Esophagus muscularis mucosa (tissue), 4 donors: ENCODE results near the gene ADAMTS2. TPM values are rescaled to one million over a fixed set of nuclear protein-coding genes. Genes with fewer than 3 reads are reported as not detected.

ENCODE experiments used
- DNase-seq: peaks from one replicate; pipeline ENCODE4 v3.0.0-alpha.2; 2017; ENCODE audit errors: extremely low spot score
- H3K27ac ChIP-seq, 4 donors: fragments of 200-600 bp; sonication (generic); replicated peaks in 1 of 4; 1 replicate in 3 of 4; 2 replicates in 1 of 4; pipeline ENCODE4 v1.5.1; 2016 to 2019; ENCODE audit warnings: mild to moderate bottlenecking in 1 of 4
- H3K27me3 ChIP-seq, 4 donors: fragments of 200-600 bp; sonication (generic); one replicate each; pipeline versions ENCODE4 v1.5.1 to v1.6.0; 2016 to 2019
- H3K36me3 ChIP-seq, 4 donors: fragments of 200-600 bp; sonication (generic); one replicate each; pipeline ENCODE4 v1.5.1; 2016 to 2019
- H3K4me1 ChIP-seq, 4 donors: fragments of 200-600 bp; sonication (generic); one replicate each; pipeline ENCODE4 v1.5.1; 2016 to 2019
- H3K4me3 ChIP-seq, 4 donors: fragments of 200-600 bp; sonication (generic); 1 replicate in 2 of 4; 2 replicates in 2 of 4; pipeline ENCODE4 v1.5.1; 2016 to 2019; ENCODE audit warnings: mild to moderate bottlenecking in 4 of 4, moderate library complexity in 1 of 4
- H3K9me3 ChIP-seq, 4 donors: fragments of 200-600 bp; sonication (generic); 1 replicate in 3 of 4; 2 replicates in 1 of 4; pipeline ENCODE4 v1.5.1; 2016 to 2019
- CTCF ChIP-seq, 3 experiments: fragments of 200-600 bp in 2 of 3; fragments of 450-650 bp in 1 of 3; sonication (generic) in 2 of 3; IDR thresholded peaks; one replicate each; pipeline ENCODE4 v1.5.1; 2017 to 2019; ENCODE audit warnings: antibody characterized with exemption in 3 of 3, mild to moderate bottlenecking in 2 of 3, moderate library complexity in 1 of 3
- EP300 ChIP-seq: sonication (generic); formaldehyde crosslinking; IDR thresholded peaks from one replicate; pipeline ENCODE4 v1.6.1; 2017; ENCODE audit warnings: antibody characterized with exemption
- POLR2A ChIP-seq: fragments of 450-650 bp; IDR thresholded peaks from one replicate; pipeline ENCODE4 v1.6.1; 2017; ENCODE audit warnings: antibody characterized with exemption, moderate library complexity, mild to moderate bottlenecking, low read depth
- POLR2AphosphoS5 ChIP-seq, 2 donors: sonication (generic); formaldehyde crosslinking; IDR thresholded peaks; one replicate each; pipeline ENCODE4 v1.6.1; 2017; ENCODE audit warnings: antibody characterized with exemption in 2 of 2
- WGBS: methylation state at CpG from one replicate; pipeline ENCODE4 v1.1.5; 2018; 5-methylcytosine and 5-hydroxymethylcytosine counted together
- intact Hi-C: fragments of 100-400 bp; cut with DNase I; formaldehyde crosslinking; loops from one replicate; pipeline ENCODE4 v1.15.1; 2023
- total RNA-seq, 4 donors: library from RNA; depleted of rRNA; stranded (reverse); fragments of >200 nt; gene quantifications; one replicate each; pipeline versions ENCODE4 v1.1.0 to v1.2.1, GENCODE V29; 2016

ADAMTS2 gene
- total RNA-seq, 4 donors from 2014 or later = 17.8 to 31.8 (median 21.4) TPM

GRCh38 chr5:179241175-179241574, 104.1 kb downstream of the ADAMTS2 start:
- H3K27ac ChIP-seq = peak overlapping the region in 1 of 4 donors; percentile 18
- no peaks in the 10 kb centered on the region for H3K9me3 ChIP-seq
- no peaks in the 10 kb centered on the region for H3K36me3 ChIP-seq
- WGBS = 80% methylated on average over 15 of the region's 15 CpGs
- TF ChIP-seq EP300 (no peak), POLR2A (no peak), CTCF (IDR thresholded peaks at IDR 0.05) (no peak), POLR2AphosphoS5 (IDR thresholded peaks at IDR 0.05) (no peak)
- no peak for DNase-seq
- peaks cover 0 to 24% (median 14%) of the 10 kb centered on the region in 4 donors for H3K4me1 ChIP-seq
- H3K27me3 ChIP-seq = no peaks in the 10 kb centered on the region
- intact Hi-C loops = no loop called here
- H3K4me3 ChIP-seq = no peak overlapping the region

- intact Hi-C loops = no loop called here
Measured at GRCh38 chr5:179240561-179240960, 104.7 kb downstream of the ADAMTS2 start.

GRCh38 chr5:179239256-179240135, 105.8 kb downstream of the ADAMTS2 start:
- TF ChIP-seq CTCF (IDR thresholded peaks at IDR 0.05) = no peak
- TF ChIP-seq POLR2AphosphoS5 (IDR thresholded peaks at IDR 0.05) = no peak
- no peak for TF ChIP-seq EP300
- no peak for TF ChIP-seq POLR2A
- 96% methylated on average over 23 of the region's 23 CpGs for WGBS
- intact Hi-C loops = no loop called here
- H3K4me3 ChIP-seq = no peak overlapping the region
- H3K27ac ChIP-seq = no peak overlapping the region
- H3K27me3 ChIP-seq = peaks cover 0 to under 1% (median 0%) of the 10 kb centered on the region in 4 donors
- no peak for DNase-seq
- no peaks in the 10 kb centered on the region for H3K36me3 ChIP-seq
- peaks cover 0 to 24% (median 14%) of the 10 kb centered on the region in 4 donors for H3K4me1 ChIP-seq
- no peaks in the 10 kb centered on the region for H3K9me3 ChIP-seq

More at GRCh38 chr5:179240561-179240960, 104.7 kb downstream of the ADAMTS2 start:
- WGBS = 94% methylated on average over 14 of the region's 14 CpGs
- no peak for DNase-seq
- TF ChIP-seq POLR2AphosphoS5 (IDR thresholded peaks at IDR 0.05) (no peak), POLR2A (no peak)
- Histone ChIP-seq H3K4me3 (no peak overlapping the region), H3K27me3 (no peaks in the 10 kb centered on the region), H3K4me1 (peaks cover 0 to 24% (median 14%) of the 10 kb centered on the region in 4 donors), H3K27ac (no peak overlapping the region), H3K36me3 (no peaks in the 10 kb centered on the region), H3K9me3 (no peaks in the 10 kb centered on the region)

GRCh38 chr5:179238628-179238970, 106.7 kb downstream of the ADAMTS2 start:
- intact Hi-C loops = no loop called here
- no peak for DNase-seq
- peaks cover 0 to 24% (median 14%) of the 10 kb centered on the region in 4 donors for H3K4me1 ChIP-seq
- TF ChIP-seq POLR2AphosphoS5 (IDR thresholded peaks at IDR 0.05) (no peak), POLR2A (no peak), CTCF (IDR thresholded peaks at IDR 0.05) (no peak), EP300 (no peak)
- H3K36me3 ChIP-seq = no peaks in the 10 kb centered on the region
- no peak overlapping the region for H3K4me3 ChIP-seq
- WGBS = 95% methylated on average over 8 of the region's 8 CpGs
- H3K27ac ChIP-seq = no peak overlapping the region
- H3K9me3 ChIP-seq = no peaks in the 10 kb centered on the region
- H3K27me3 ChIP-seq = peaks cover 0 to 4% (median 0%) of the 10 kb centered on the region in 4 donors

GRCh38 chr5:179237770-179238627, 107.3 kb downstream of the ADAMTS2 start:
- Histone ChIP-seq H3K27ac (no peak overlapping the region), H3K9me3 (no peaks in the 10 kb centered on the region), H3K4me1 (peaks cover 0 to 21% (median 10%) of the 10 kb centered on the region in 4 donors), H3K36me3 (no peaks in the 10 kb centered on the region), H3K27me3 (peaks cover 0 to 4% (median 0%) of the 10 kb centered on the region in 4 donors), H3K4me3 (no peak overlapping the region)
- intact Hi-C loops = no loop called here
- DNase-seq = no peak
- no peak for TF ChIP-seq CTCF (IDR thresholded peaks at IDR 0.05)
- no peak for TF ChIP-seq POLR2AphosphoS5 (IDR thresholded peaks at IDR 0.05)
- TF ChIP-seq EP300 = no peak
- no peak for TF ChIP-seq POLR2A
- 95% methylated on average over 25 of the region's 26 CpGs for WGBS
